HG03064 (cell line): ENCODE measurements around the gene GRM7.

Experiments
- ATAC-seq: cut with Tn5 transposase; IDR thresholded peaks from one replicate; pipeline ENCODE4 v1.9.1; 2021; ENCODE audit warnings: low read depth; ENCODE audit not compliant: unreplicated experiment

Gene GRM7

DNA sequence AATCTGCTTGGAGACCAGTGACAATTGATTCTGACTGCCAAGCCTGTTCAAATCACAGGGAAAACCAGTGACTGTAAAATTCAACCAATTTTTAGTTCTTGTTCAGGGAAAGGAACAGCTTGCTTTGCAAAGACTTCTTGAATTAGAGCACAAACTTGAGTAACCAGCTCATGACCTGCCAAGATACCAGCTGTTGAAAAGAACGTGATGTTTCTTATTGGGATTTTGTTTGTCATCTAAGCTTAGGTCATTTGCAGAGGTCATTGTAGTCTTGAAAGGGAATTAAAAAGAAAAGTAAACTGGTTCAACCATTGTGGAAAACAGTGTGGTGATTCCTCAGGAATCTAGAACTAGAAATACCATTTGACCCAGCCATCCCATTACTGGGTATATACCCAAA, 428.2 kb downstream of the GRM7 start:
- no peak for ATAC-seq

DNA sequence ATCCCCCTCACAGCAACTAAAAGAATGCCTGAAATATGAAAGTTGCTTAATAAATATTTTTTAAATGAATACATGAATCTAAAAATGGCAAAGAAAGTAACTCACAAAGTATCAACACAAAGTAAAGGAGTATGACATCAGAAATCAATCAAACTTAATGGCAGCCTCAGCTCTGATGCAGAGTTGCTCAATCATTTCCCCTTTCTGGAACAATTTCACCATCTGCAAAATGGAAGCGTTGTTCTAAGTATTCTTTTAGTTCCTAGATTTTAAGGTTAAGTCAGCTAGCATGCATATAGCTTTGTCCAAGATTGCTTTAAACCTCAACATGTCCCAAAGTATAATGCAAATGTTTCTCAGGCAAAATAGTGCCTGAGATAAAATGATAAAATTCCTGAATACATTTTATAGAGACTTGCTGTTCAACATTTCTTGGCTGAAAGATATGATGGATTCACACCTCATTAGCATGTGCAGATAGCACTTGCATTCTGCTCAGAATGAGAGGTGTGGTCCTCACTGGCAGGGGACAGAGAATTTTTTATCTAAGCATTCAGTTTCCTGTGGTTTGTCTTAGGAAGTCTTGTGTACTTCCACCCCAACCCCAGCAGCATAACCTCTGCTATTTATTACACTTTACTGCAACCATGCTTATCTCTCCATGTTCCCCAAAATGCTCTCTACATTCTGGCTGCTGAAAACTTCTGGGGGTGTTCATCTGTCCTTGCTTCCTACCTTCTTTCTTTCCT, 429.3 kb downstream of the GRM7 start:
- ATAC-seq = no peak

- ATAC-seq = no peak
Measured at GRCh38 chr3:7292362-7292761, 431.4 kb downstream of the GRM7 start.

- no peak for ATAC-seq
Measured at GRCh38 chr3:7293286-7293685, 432.4 kb downstream of the GRM7 start.

GRCh38 chr3:7305561-7305960, 444.6 kb downstream of the GRM7 start:
- ATAC-seq = no peak

GRCh38 chr3:7306901-7307300, 446.0 kb downstream of the GRM7 start:
- no peak for ATAC-seq

DNA sequence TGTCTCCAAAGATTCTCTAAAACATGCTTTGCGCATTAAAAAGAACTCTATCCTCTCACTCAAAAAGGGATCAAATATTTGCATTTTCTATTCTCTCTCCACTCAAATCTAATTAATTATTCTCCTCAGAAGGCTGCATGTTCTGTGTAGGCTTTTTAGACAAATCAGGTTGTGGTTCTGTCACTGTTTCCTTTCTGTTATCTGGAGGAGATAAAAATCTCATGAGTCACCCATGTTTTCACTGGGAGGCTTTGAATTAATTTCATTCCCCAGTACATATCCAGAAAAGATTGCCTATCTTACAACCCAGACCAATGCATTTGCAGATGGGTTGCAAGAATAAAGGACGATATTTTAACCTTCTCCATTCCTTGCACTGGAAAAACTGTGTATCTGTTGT, 446.5 kb downstream of the GRM7 start:
- no peak for ATAC-seq

DNA sequence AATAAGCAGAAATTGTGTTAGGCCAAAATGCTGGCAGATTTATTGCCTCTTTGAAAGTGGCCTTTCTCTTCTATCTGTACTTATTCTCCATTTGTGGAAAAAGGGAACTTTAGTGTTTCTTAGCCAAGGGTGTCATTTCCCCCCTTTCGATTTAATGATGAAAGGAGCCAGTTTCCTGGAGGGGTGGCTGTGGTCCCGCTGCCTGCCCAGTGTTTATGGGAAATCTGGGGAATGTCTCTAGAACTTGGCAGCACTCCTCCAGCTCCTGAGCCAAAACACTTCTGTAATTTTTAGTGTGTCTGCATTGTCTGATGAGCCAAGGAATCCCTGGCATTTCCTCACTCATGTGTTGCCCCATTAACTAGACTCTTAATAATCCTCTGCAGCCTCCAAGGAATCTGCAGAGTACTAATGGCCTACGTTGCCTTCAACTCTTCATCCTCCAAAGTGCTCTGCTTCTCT, 448.8 kb downstream of the GRM7 start:
- ATAC-seq = no peak

- no peak for ATAC-seq
Measured at GRCh38 chr3:7315037-7315436, 454.1 kb downstream of the GRM7 start.

GRCh38 chr3:7322957-7323669, 462.2 kb downstream of the GRM7 start:
- ATAC-seq = no peak

DNA sequence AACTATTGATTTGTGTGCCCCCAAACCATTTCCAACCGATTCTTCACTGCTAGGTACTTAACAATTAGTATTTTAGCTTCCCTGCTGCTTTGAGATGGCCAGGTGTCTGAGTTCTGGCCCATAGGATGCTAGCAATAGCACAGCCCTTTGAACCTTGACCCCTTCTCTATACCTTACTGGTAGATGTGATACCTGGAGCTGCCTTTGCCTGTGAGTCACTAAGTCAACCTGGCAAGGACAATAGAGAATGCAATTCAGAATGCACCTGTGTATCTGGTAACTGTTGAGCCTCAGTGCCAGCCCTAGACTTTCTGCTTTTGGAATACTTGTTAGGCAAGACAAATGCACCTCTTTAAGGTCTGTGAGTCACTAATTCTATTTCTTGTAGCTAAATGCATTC, 467.4 kb downstream of the GRM7 start:
- no peak for ATAC-seq

DNA sequence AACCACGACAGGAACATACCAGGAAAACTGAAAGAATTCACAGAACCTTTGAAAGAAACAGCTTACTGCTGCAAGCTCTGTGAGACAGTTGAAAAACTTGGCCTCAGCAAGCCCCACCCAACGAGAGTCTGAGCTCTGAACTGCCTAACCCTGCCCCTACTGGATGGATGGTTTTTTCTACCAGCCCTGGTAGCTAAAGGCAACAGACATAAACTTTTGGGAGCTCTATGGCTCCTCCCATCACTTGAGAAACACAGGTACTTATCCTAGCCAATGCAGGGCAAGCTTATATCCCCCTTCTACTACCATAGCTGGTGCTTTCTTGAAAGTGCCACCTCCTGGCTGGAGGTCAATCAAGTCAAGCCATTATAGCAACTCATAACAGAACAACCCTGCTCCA, 471.8 kb downstream of the GRM7 start:
- no peak for ATAC-seq

GRCh38 chr3:7333125-7333524, 472.2 kb downstream of the GRM7 start:
- ATAC-seq = no peak

- no peak for ATAC-seq
Measured at GRCh38 chr3:7340795-7341194, 479.9 kb downstream of the GRM7 start.

- no peak for ATAC-seq
Measured at GRCh38 chr3:7346364-7346763, 485.4 kb downstream of the GRM7 start.

DNA sequence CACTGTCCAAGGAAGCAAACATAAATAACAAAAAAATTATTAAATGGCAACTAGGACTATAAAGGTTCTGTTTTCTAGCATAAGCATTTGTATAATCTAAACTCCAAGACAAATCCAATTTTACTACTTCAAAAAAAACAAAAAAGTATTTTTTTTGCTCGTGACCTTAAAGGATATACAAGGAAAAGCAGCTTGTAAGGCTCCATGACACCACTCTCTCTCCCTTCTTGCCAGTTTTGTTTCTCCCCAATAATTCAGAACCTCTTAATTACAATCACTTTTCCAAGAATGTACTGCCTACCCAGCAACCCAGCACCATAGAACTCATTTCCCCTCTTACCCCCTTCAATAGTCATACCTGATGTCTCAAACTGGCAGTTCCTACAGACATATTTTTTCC, 496.2 kb downstream of the GRM7 start:
- ATAC-seq = no peak

GRCh38 chr3:7367968-7368367, 507.1 kb downstream of the GRM7 start:
- no peak for ATAC-seq

- ATAC-seq = no peak
Measured at GRCh38 chr3:7368597-7368996, 507.7 kb downstream of the GRM7 start.

- no peak for ATAC-seq
Measured at GRCh38 chr3:7371693-7372572, 511.0 kb downstream of the GRM7 start.

DNA sequence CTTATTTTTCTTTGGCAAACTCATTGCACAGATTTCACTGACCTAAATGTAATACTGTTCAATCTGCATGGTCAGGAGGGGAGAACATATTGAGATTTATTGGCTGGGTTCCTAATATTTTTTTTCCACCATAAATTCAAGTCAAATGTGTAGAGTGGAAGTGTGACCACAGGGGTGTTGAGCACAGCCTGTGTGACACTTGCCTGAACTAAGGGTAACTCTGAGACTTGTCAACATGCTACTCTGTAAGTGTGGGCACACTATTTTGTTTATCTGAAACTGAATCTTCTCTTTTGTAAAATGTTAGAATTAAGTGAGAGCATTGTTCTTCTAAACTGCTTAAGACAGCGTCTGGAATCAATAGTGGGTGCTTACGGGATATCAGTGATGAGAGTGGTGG, 516.2 kb downstream of the GRM7 start:
- ATAC-seq = no peak

- no peak for ATAC-seq
Measured at GRCh38 chr3:7381741-7382140, 520.8 kb downstream of the GRM7 start.
